ENCODE measurements around the gene ZYX.

GRCh38 chr7:143396625-143397556, 15.7 kb downstream of the ZYX start:
- TF ChIP-seq CTCF (IDR thresholded peaks at IDR 0.05; ENCODE audit: borderline replicate concordance, extremely low read depth, low read length, poor library complexity, severe bottlenecking) (no peak), EZH2 (IDR thresholded peaks at IDR 0.05; ENCODE audit: borderline replicate concordance, low read depth, low read length, severe bottlenecking) (no peak)
